Measurements from ENCODE around the gene PHLDA2. TPM values are rescaled to one million over a fixed set of nuclear protein-coding genes. Genes with fewer than 3 reads are reported as not detected.

Gene PHLDA2
- polyA plus RNA-seq, 1 donor (not counting 4 experiments of a cell fraction or from before 2014, with no cell fraction given): 24.3 TPM

GRCh38 chr11:2892967-2893528 is 36.2 kb downstream of the PHLDA2 start:
- dilution Hi-C loops (cut with MboI; ENCODE audit: extremely low pct_ligation_motif_present, low sequenced_read_pairs): no loop called here
- Histone ChIP-seq H4K20me1 (ENCODE audit: control insufficient read depth, extremely low read depth, insufficient read depth, low read length) (no peaks in the 10 kb centered on the region), H3K9me1 (ENCODE audit: control insufficient read depth, extremely low read depth, insufficient read depth, low read length) (no peaks in the 10 kb centered on the region), H3K79me2 (ENCODE audit: control insufficient read depth, insufficient read depth, low read length) (no peaks in the 10 kb centered on the region), H3K4me1 (ENCODE audit: control insufficient read depth, extremely low read depth, insufficient read depth, low read length) (peaks cover 26% of the 10 kb centered on the region), H3K27me3 (ENCODE audit: control insufficient read depth, extremely low read depth, insufficient read depth, low read length) (no peaks in the 10 kb centered on the region), H2AFZ (ENCODE audit: control insufficient read depth, low read length) (no peak overlapping the region), H3K27ac (ENCODE audit: control insufficient read depth, insufficient read depth, low read length) (no peak overlapping the region), H3K4me2 (ENCODE audit: control insufficient read depth, extremely low read depth, insufficient read depth, low read depth, low read length) (peak overlapping the region; percentile 69), H3K9ac (ENCODE audit: control insufficient read depth, extremely low read depth, insufficient read depth, low read length) (no peak overlapping the region), H3K9me3 (ENCODE audit: control insufficient read depth, low read depth, low read length) (no peaks in the 10 kb centered on the region), H3K36me3 (ENCODE audit: control insufficient read depth in 2 of 2, extremely low read depth in 1 of 2, insufficient read depth in 2 of 2, low read length in 2 of 2) (no peaks in the 10 kb centered on the region), H3K4me3 (ENCODE audit: control insufficient read depth in 2 of 3, extremely low read depth in 1 of 3, insufficient read depth in 2 of 3, low read depth in 1 of 3, low read length in 3 of 3) (peak overlapping the region in 2 of 3 experiments; percentile 19 to 24)
- FAIRE-seq: no peak
- DNase-seq (ENCODE audit: low read depth, low spot score): no peak
- TF ChIP-seq EZH2 (IDR thresholded peaks at IDR 0.05; ENCODE audit: low read length): no peak
- TF ChIP-seq CTCF (optimal IDR thresholded peaks at IDR 0.05 in 1 of 3, IDR thresholded peaks at IDR 0.05 in 1 of 3, conservative IDR thresholded peaks at IDR 0.05 in 1 of 3; ENCODE audit: extremely low read depth in 1 of 3, insufficient read depth in 2 of 3, low read length in 3 of 3): peak in 2 of 3 experiments; percentile 12 to 48

DNA sequence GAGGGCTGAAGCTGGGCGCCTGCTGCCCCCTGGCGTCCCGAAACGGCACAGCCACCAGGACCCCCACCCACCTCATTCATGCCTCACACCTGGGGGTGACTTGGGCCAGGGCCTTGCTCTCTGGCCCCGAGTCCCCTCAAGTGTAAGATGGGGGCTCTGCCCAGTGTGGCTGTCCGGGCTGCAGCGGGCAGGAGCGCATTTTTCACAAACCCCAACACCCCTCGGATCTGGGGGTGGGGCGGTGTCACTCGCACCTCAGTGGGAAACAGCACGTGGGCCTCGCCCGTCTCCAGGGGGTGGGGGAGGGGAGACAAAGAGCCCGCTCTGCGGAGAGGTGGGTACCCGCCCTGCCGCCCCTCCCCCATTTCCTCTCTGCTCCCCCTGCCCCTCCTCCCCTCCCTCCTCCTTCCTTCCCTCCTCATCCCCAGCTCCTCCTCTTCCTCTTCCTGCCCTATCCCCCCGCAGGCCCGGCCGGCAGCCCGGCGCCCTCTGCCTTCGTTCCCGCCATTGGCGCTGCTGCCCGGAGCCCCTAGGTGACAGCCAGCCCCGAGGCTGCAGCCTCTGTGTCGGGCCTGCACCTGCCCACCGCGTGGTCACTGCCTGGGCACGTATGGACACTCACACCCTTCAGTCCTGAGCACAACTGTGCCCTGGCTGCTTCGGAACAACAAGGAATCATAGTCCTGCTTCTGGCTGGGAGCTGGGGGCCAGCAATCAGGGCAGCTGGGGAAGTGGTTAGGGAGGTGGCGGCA is 36.8 kb downstream of the PHLDA2 start:
- Histone ChIP-seq H2AFZ (ENCODE audit: control insufficient read depth, low read length) (peak overlapping the region; percentile 61), H3K4me3 (ENCODE audit: control insufficient read depth in 2 of 3, extremely low read depth in 1 of 3, insufficient read depth in 2 of 3, low read depth in 1 of 3, low read length in 3 of 3) (peak overlapping the region; percentile 8 to 46 (median 24)), H3K9ac (ENCODE audit: control insufficient read depth, extremely low read depth, insufficient read depth, low read length) (peak overlapping the region; percentile 41), H3K9me1 (ENCODE audit: control insufficient read depth, extremely low read depth, insufficient read depth, low read length) (no peaks in the 10 kb centered on the region), H3K36me3 (ENCODE audit: control insufficient read depth in 2 of 2, extremely low read depth in 1 of 2, insufficient read depth in 2 of 2, low read length in 2 of 2) (no peaks in the 10 kb centered on the region), H3K27ac (ENCODE audit: control insufficient read depth, insufficient read depth, low read length) (no peak overlapping the region), H4K20me1 (ENCODE audit: control insufficient read depth, extremely low read depth, insufficient read depth, low read length) (peaks cover under 1% of the 10 kb centered on the region), H3K9me3 (ENCODE audit: control insufficient read depth, low read depth, low read length) (no peaks in the 10 kb centered on the region), H3K4me1 (ENCODE audit: control insufficient read depth, extremely low read depth, insufficient read depth, low read length) (peaks cover 25% of the 10 kb centered on the region), H3K27me3 (ENCODE audit: control insufficient read depth, extremely low read depth, insufficient read depth, low read length) (no peaks in the 10 kb centered on the region), H3K79me2 (ENCODE audit: control insufficient read depth, insufficient read depth, low read length) (no peaks in the 10 kb centered on the region), H3K4me2 (ENCODE audit: control insufficient read depth, extremely low read depth, insufficient read depth, low read depth, low read length) (peak overlapping the region; percentile 71)
- DNase-seq (ENCODE audit: low read depth, low spot score): no peak
- dilution Hi-C loops (cut with MboI; ENCODE audit: extremely low pct_ligation_motif_present, low sequenced_read_pairs): no loop called here
- FAIRE-seq: no peak
- TF ChIP-seq EZH2 (IDR thresholded peaks at IDR 0.05; ENCODE audit: low read length): no peak
- peak in 2 of 3 experiments; percentile 83 to 93 for TF ChIP-seq CTCF (optimal IDR thresholded peaks at IDR 0.05 in 1 of 3, IDR thresholded peaks at IDR 0.05 in 1 of 3, conservative IDR thresholded peaks at IDR 0.05 in 1 of 3; ENCODE audit: extremely low read depth in 1 of 3, insufficient read depth in 2 of 3, low read length in 3 of 3)

Measured in keratinocyte (primary cell).